Activated CD4-positive, alpha-beta T cell treated with anti-CD3 and anti-CD28 coated beads for 1 hour (primary cell): ENCODE data around the gene PSME1.

ENCODE experiments used
- DNase-seq: peaks from one replicate; pipeline ENCODE4 v3.0.0-alpha.2; 2020

The PSME1 gene

GRCh38 chr14:24130717-24131548 lies 5.1 kb upstream of the PSME1 start:
- DNase-seq, result no peak

DNA sequence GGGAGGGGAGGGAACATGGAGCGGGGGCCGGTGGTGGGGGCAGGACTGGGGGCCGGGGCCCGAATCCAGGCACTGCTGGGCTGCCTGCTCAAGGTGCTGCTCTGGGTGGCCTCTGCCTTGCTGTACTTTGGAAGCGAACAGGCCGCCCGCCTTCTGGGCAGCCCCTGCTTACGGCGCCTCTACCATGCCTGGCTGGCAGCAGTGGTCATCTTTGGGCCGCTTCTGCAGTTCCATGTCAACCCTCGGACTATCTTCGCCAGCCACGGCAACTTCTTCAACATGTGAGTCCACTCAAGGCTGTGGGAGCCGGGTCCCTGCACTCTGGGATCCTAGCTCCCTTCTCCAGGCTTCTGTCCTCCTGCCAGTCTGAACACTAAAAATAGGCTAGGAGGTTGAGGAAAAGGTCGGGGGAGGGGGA lies 4.4 kb upstream of the PSME1 start:
- DNase-seq, result no peak

DNA sequence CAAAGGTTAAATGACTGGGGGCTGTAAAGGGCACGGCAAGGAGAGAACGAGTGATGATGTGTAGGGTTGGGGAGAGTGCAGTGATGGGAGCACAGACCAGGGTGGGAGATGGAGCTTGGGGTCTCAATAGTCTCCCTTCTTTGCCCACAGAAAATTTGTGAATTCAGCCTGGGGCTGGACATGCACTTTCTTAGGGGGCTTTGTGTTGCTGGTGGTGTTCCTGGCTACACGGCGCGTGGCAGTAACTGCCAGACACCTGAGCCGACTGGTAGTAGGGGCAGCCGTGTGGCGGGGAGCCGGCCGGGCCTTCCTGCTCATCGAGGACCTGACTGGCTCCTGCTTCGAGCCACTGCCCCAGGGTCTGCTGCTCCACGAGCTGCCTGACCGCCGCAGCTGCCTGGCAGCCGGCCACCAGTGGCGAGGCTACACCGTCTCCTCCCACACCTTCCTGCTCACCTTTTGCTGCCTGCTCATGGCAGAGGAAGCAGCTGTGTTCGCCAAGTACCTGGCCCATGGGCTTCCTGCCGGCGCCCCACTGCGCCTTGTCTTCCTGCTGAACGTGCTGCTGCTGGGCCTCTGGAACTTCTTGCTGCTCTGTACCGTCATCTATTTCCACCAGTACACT lies 3.8 kb upstream of the PSME1 start:
- DNase-seq, result no peak

DNA sequence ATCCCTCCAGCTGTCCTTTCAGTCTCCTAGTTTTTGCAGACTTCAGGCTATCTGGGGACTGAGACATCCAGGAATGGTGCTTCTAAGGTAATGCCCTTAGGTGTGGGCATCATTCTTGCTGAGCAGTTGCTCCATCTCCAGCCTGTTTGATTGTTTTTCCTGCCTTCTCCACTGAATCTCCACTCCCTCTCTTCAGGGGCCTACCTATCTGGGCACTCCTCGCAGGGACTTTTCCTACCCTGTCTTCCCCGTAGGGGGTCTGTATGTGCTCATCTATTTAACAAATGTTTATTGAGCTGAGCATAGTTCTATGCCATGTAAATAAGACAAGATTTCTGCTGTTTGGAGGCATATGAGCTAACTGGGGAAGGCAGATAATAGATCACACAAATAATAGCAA lies 3.0 kb upstream of the PSME1 start:
- DNase-seq, result no peak

- DNase-seq, result no peak
These were observed 2.3 kb upstream of the PSME1 start for GRCh38 chr14:24133735-24134134.

- no peak for DNase-seq
These were observed 485 bp upstream of the PSME1 start for GRCh38 chr14:24135584-24135833.

- DNase-seq, result no peak
These were observed 912 bp downstream of the PSME1 start for GRCh38 chr14:24136684-24137528.

DNA sequence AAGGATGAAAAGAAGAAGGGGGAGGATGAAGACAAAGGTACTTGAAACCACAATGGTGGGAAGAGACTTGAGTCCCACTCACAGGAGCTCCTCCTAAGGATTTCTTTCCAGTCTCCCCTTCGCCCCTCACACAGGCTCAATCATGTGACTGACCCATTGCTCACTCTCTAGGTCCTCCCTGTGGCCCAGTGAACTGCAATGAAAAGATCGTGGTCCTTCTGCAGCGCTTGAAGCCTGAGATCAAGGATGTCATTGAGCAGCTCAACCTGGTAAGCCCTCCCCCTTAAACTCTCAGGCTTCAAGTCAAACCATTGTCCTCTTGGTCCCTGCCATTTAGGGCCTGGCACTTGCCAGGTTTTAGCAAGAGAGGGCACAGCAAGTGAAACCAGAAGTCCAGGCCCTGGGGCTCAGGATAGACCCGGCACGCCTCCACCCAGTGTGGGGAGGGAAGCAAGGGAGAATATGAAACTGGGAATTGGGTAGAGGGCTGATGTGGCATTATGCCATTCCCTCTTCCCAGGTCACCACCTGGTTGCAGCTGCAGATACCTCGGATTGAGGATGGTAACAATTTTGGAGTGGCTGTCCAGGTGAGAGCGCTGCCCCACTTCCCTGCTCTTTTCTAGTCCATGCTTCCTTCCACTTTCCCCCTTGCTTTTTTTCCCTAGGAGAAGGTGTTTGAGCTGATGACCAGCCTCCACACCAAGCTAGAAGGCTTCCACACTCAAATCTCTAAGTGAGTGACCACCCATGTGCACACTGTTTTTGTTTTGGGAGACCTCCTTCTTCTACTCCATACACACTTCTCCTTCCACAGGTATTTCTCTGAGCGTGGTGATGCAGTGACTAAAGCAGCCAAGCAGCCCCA lies 1.8 kb downstream of the PSME1 start:
- DNase-seq, result no peak

- no peak for DNase-seq
These were observed 2.6 kb downstream of the PSME1 start for GRCh38 chr14:24138396-24139271.

GRCh38 chr14:24139272-24139934 lies 3.4 kb downstream of the PSME1 start:
- no peak for DNase-seq

GRCh38 chr14:24141097-24141880 lies 5.3 kb downstream of the PSME1 start, which contains the start of gene EMC9:
EMC9 (minus strand) TSS chr14:24141591; CDS start chr14:24141304, 287 bp downstream.
- DNase-seq, result peak; percentile 99

- no peak for DNase-seq
These were observed 7.5 kb downstream of the PSME1 start for GRCh38 chr14:24143511-24143910.

- DNase-seq, result no peak
These were observed 8.5 kb downstream of the PSME1 start for GRCh38 chr14:24144451-24144850.

GRCh38 chr14:24145219-24145618 lies 9.2 kb downstream of the PSME1 start:
- DNase-seq, result no peak

DNA sequence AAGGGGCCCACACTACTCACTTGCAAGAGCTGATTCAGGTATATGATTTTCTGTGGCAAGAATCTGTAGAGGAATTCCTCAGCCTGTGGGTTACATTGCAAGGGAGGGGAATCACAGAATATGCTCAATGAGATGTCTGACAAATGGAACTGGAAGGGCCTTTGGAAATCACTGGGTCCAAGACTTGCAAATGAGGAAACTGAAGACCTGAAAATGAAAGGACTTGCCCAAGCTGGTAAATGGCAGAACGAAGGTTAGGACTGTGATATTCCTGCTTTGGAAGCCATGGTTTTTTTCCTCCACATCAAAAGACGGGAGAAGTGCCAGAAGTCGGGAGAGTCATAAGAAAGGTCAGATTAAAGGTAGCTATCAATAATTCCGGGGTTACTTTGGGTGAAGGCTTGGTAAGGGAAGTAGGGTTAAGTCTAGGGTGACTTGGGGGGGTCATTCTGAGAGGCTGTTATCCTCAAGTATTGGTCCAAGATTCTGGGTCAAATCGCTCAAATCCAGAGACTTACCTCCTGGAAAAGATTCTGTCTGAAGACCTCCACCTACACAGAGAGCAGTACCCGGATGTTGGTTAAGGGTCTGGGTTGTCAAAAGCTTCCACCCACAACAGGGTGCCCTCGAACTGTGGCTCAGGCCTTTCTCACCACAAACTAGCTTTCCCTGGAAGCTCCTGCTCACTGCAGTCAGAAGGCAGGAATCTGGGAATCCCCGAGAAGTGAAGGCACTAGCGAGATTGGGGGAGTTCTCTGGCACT lies 9.9 kb downstream of the PSME1 start:
- DNase-seq, result no peak

DNA sequence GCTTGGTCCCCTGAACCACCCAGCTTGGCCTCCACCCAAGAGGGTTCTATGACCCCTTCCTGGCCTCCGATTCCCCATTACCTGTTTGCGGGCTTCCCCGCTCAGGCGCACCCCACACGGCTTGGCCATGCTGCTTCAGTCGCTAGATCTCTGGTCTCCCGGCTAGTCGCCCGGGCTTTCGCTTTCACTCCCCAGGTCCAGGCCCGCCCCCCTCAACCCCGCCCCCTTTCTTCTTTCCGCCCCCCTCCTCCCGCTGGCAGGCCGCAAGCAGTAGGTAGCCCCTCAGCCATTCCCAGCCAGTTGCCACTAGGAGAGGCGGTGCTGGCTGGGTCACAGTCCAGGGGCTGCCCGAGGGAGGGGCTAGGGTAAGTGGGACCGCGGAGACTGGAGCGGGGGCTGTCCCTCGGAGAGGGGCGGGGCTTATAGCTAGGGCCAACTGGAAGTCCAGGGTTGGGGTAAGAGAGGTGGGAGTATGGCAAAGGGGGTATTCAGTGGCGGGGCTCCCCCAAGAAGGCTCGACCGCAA lies 10.5 kb downstream of the PSME1 start, which contains the start of gene PSME2:
TSS of gene PSME2 (minus strand) at position 158 of the 525 bp plus-strand sequence. CDS start at position 129, 29 bp downstream.
- peak; percentile 70 for DNase-seq

DNA sequence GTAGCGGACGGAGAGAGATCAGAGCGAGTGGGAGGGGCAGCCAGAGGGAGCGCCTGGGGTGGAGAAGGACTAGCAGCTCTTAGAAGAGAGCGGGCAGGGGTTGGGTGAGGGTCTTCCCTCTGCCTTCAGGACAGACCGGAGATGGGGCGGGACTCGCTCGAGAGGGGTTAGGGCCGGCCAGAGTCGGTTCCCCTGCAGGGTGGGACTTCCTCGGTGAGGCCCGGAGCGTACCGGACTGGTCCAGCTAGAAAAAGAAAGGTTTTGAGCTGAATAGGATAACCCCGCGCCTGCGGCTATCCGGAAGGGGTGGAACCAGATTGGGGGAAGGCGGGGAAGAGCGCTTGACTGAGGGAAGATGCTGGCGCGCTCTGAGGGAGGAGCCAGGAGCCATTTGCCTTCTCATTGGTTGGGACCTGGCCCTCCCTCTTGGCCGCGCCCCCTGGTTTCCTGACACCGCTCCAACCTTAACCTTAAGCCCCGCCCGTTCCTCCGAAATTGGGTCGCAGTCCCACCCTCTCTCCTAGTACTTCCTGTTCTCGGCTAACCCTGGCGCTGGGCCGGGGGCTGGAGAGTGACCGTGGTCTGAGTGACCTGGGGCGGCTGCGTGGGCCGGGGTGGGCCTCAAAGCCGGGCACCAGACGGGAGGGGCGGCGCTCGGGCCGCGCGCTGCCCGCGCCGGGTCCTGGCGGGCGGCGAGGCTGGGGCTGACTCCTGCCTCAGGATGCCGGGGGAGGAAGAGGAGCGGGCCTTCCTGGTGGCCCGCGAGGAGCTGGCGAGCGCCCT lies 11.2 kb downstream of the PSME1 start, which contains the start of gene RNF31:
TSS of gene RNF31 (plus strand) at position 521 of the 783 bp plus-strand sequence. CDS start at position 722, 201 bp downstream.
- peak; percentile 94 for DNase-seq
